H9 (cell line): ENCODE results near the gene KDM4E. TPM values are rescaled to one million over a fixed set of nuclear protein-coding genes. Genes with fewer than 3 reads are reported as not detected.
"Not testable (repeated sequence)": the region's sequence is repeated elsewhere in the genome, so short reads cannot be mapped to it uniquely, and the experiment has no call there.

Experiments
- DNase-seq: peaks from one replicate; pipeline ENCODE4 v3.0.0-alpha.2; 2017
- H2AFZ ChIP-seq: one replicate; pipeline ENCODE4 v1.6.1; 2013; ENCODE audit warnings: mild to moderate bottlenecking, low read length, control low read depth, moderate library complexity
- H2AK5ac ChIP-seq: 2 replicates; pipeline ENCODE4 v1.6.1; 2013; ENCODE audit warnings: low read length, control low read depth, mixed read lengths; ENCODE audit not compliant: insufficient read length
- H2BK120ac ChIP-seq: one replicate; pipeline ENCODE4 v1.6.1; 2013; ENCODE audit warnings: low read depth, mild to moderate bottlenecking, low read length, control low read depth, inconsistent platforms; ENCODE audit not compliant: poor library complexity, severe bottlenecking
- H2BK12ac ChIP-seq: 2 replicates; pipeline ENCODE4 v1.6.1; 2013; ENCODE audit warnings: low read length, control low read depth, mixed read lengths, low read depth; ENCODE audit not compliant: insufficient read length
- H2BK15ac ChIP-seq: 2 replicates; pipeline ENCODE4 v1.6.1; 2013; ENCODE audit warnings: low read depth, low read length, control low read depth
- H2BK20ac ChIP-seq: one replicate; pipeline ENCODE4 v1.6.1; 2013; ENCODE audit warnings: low read depth, mild to moderate bottlenecking, low read length, control low read depth, inconsistent platforms; ENCODE audit not compliant: poor library complexity, severe bottlenecking
- H2BK5ac ChIP-seq: 2 replicates; pipeline ENCODE4 v1.6.1; 2013; ENCODE audit warnings: low read length, control low read depth, mixed read lengths; ENCODE audit not compliant: insufficient read length
- H3K14ac ChIP-seq: 2 replicates; pipeline ENCODE4 v1.6.1; 2013; ENCODE audit warnings: low read length, control low read depth; ENCODE audit not compliant: insufficient read depth
- H3K18ac ChIP-seq: 2 replicates; pipeline ENCODE4 v1.6.1; 2013; ENCODE audit warnings: low read depth, mild to moderate bottlenecking, mixed read lengths, low read length, control low read depth; ENCODE audit not compliant: insufficient read length
- H3K23ac ChIP-seq: 2 replicates; pipeline ENCODE4 v1.6.1; 2013; ENCODE audit warnings: low read length, control low read depth, mixed read lengths, low read depth; ENCODE audit not compliant: insufficient read length
- H3K23me2 ChIP-seq: 2 replicates; pipeline ENCODE4 v1.6.1; 2013; ENCODE audit warnings: low read depth, mild to moderate bottlenecking, mixed read lengths, low read length, control low read depth; ENCODE audit not compliant: insufficient read length, poor library complexity, severe bottlenecking
- H3K27ac ChIP-seq: 2 replicates; pipeline ENCODE4 v1.5.1; 2013; ENCODE audit warnings: low read length, control low read depth, mixed read lengths, low read depth; ENCODE audit not compliant: insufficient read length
- H3K27me3 ChIP-seq: 2 replicates; pipeline ENCODE4 v1.6.1; 2013; ENCODE audit warnings: low read length, control low read depth, inconsistent platforms; ENCODE audit not compliant: insufficient read depth
- H3K4ac ChIP-seq: 2 replicates; pipeline ENCODE4 v1.6.1; 2013; ENCODE audit warnings: low read depth, mild to moderate bottlenecking, control low read depth, inconsistent platforms, low read length, moderate library complexity
- H3K4me1 ChIP-seq: 2 replicates; pipeline ENCODE4 v1.6.1; 2013; ENCODE audit warnings: low read length, control low read depth, inconsistent platforms; ENCODE audit not compliant: insufficient read depth
- H3K4me2 ChIP-seq: 2 replicates; pipeline ENCODE4 v1.6.1; 2013; ENCODE audit warnings: low read length, control low read depth, mixed read lengths; ENCODE audit not compliant: insufficient read length, insufficient read depth
- H3K56ac ChIP-seq: 2 replicates; pipeline ENCODE4 v1.6.1; 2013; ENCODE audit warnings: low read depth, mild to moderate bottlenecking, mixed read lengths, low read length, control low read depth; ENCODE audit not compliant: insufficient read length
- H3K79me1 ChIP-seq: 2 replicates; pipeline ENCODE4 v1.6.1; 2013; ENCODE audit warnings: low read depth, mild to moderate bottlenecking, moderate library complexity, low read length, control low read depth, inconsistent platforms; ENCODE audit not compliant: insufficient read depth, poor library complexity, severe bottlenecking
- H3K79me2 ChIP-seq: 2 replicates; pipeline ENCODE4 v1.6.1; 2013; ENCODE audit warnings: low read length, control low read depth, inconsistent platforms; ENCODE audit not compliant: insufficient read depth
- H3K9ac ChIP-seq: 2 replicates; pipeline ENCODE4 v1.6.1; 2013; ENCODE audit warnings: low read length, control low read depth, mixed read lengths; ENCODE audit not compliant: insufficient read length; ENCODE audit errors: extremely low read depth
- H3K9me3 ChIP-seq: one replicate; pipeline ENCODE4 v1.6.1; 2013; ENCODE audit warnings: low read depth, low read length, inconsistent platforms; ENCODE audit not compliant: control insufficient read depth
- H3T11ph ChIP-seq: one replicate; pipeline ENCODE4 v1.6.1; 2013; ENCODE audit warnings: mild to moderate bottlenecking, low read length, control low read depth, inconsistent platforms
- H4K20me1 ChIP-seq: one replicate; pipeline ENCODE4 v1.6.1; 2013; ENCODE audit not compliant: control insufficient read depth, insufficient read length, insufficient read depth
- H4K5ac ChIP-seq: 2 replicates; pipeline ENCODE4 v1.6.1; 2013; ENCODE audit warnings: low read depth, mild to moderate bottlenecking, mixed read lengths, low read length, control low read depth; ENCODE audit not compliant: insufficient read length
- H4K8ac ChIP-seq: replicated peaks from 2 replicates; pipeline ENCODE4 v1.6.1; 2013; ENCODE audit warnings: low read length, control low read depth, mixed read lengths, low read depth; ENCODE audit not compliant: insufficient read length
- H4K91ac ChIP-seq: 2 replicates; pipeline ENCODE4 v1.6.1; 2013; ENCODE audit warnings: low read depth, mild to moderate bottlenecking, moderate library complexity, mixed read lengths, low read length, control low read depth; ENCODE audit not compliant: insufficient read length
- H3K27ac Mint-ChIP-seq, 3 experiments: 2 replicates in 2 of 3; 3 replicates in 1 of 3; pipeline ENCODE4 v1.8.0; 2020 to 2021; ENCODE audit warnings: mixed read lengths in 3 of 3, mild to moderate bottlenecking in 1 of 3, moderate library complexity in 1 of 3
- H3K27me3 Mint-ChIP-seq: 2 replicates; pipeline ENCODE4 v1.8.0; 2021; ENCODE audit warnings: low read depth, mild to moderate bottlenecking, moderate library complexity, mixed read lengths
- H3K36me3 Mint-ChIP-seq, 3 experiments: 2 replicates in 2 of 3; 3 replicates in 1 of 3; pipeline ENCODE4 v1.8.0; 2020 to 2021; ENCODE audit warnings: low read depth in 3 of 3, mixed read lengths in 3 of 3; ENCODE audit not compliant: insufficient read depth in 1 of 3
- H3K4me1 Mint-ChIP-seq, 2 experiments: 2 replicates each; pipeline ENCODE4 v1.8.0; 2020; ENCODE audit warnings: mixed read lengths in 2 of 2
- H3K4me3 Mint-ChIP-seq, 2 experiments: 2 replicates in 1 of 2; 3 replicates in 1 of 2; pipeline ENCODE4 v1.8.0; 2020 to 2021; ENCODE audit warnings: mild to moderate bottlenecking in 2 of 2, mixed read lengths in 2 of 2, moderate library complexity in 1 of 2
- H3K9me3 Mint-ChIP-seq, 2 experiments: 2 replicates in 1 of 2; 3 replicates in 1 of 2; pipeline ENCODE4 v1.8.0; 2020; ENCODE audit warnings: mild to moderate bottlenecking in 2 of 2, mixed read lengths in 2 of 2, moderate library complexity in 1 of 2
- WGBS: extraction: QIAGEN DNeasy Blood & Tissue Kit; methylation state at CpG from one replicate; pipeline ENCODE4 v1.1.7; 2013; ENCODE audit warnings: missing lambda C conversion rate, low lambda C conversion rate, mixed read lengths; ENCODE audit not compliant: insufficient read length; ENCODE audit errors: extremely low coverage; 5-methylcytosine and 5-hydroxymethylcytosine counted together
- total RNA-seq: library from RNA; stranded (reverse); gene quantifications from 2 replicates; pipeline ENCODE4 v1.2.1, GENCODE V29; 2021

KDM4E gene
- total RNA-seq, 1 experiment from 2014 or later = not detected

- not testable (repeated sequence) for H3K9ac ChIP-seq, H3K4ac ChIP-seq, H3T11ph ChIP-seq, H2BK15ac ChIP-seq, H2AK5ac ChIP-seq, H3K27ac Mint-ChIP-seq, H3K27ac ChIP-seq, H3K27me3 ChIP-seq, H2BK5ac ChIP-seq, H3K9me3 Mint-ChIP-seq, H3K4me2 ChIP-seq, H3K4me1 ChIP-seq, H3K27me3 Mint-ChIP-seq, DNase-seq, H3K18ac ChIP-seq, H3K9me3 ChIP-seq, H4K8ac ChIP-seq, H3K23me2 ChIP-seq, H3K36me3 Mint-ChIP-seq, H2BK20ac ChIP-seq, H2BK120ac ChIP-seq, H2AFZ ChIP-seq, H3K79me1 ChIP-seq, H3K23ac ChIP-seq, H3K79me2 ChIP-seq, H4K20me1 ChIP-seq, H3K14ac ChIP-seq, H4K5ac ChIP-seq, H3K4me3 Mint-ChIP-seq, H2BK12ac ChIP-seq, H3K4me1 Mint-ChIP-seq, H4K91ac ChIP-seq, H3K56ac ChIP-seq
- WGBS = no CpG with 5 or more reads among the region's 9 CpGs
Observed at GRCh38 chr11:95025594-95025993, 536 bp downstream of the KDM4E start.
